GM21825 (cell line): ENCODE data around the gene CTNNB1.

Experiments used
- ATAC-seq: cut with Tn5 transposase; IDR thresholded peaks from one replicate; pipeline ENCODE4 v1.9.1; 2021; ENCODE audit warnings: mild to moderate bottlenecking, moderate library complexity; ENCODE audit not compliant: unreplicated experiment

CTNNB1 gene

GRCh38 chr3:41198950-41199865 lies at the start of gene CTNNB1:
Gene CTNNB1, plus strand, starts transcription at chr3:41199505. Its CDS starts 24,564 bp downstream, at chr3:41224069.
- peak; percentile 75 for ATAC-seq

GRCh38 chr3:41155834-41156233 lies 43.5 kb upstream of the CTNNB1 start:
- ATAC-seq = no peak

- ATAC-seq = no peak
Measured at GRCh38 chr3:41158947-41159346, 40.4 kb upstream of the CTNNB1 start.

GRCh38 chr3:41159588-41160189 lies 39.6 kb upstream of the CTNNB1 start:
- no peak for ATAC-seq

- ATAC-seq = no peak
Measured at GRCh38 chr3:41162541-41162940, 36.8 kb upstream of the CTNNB1 start.

- no peak for ATAC-seq
Measured at GRCh38 chr3:41163006-41163405, 36.3 kb upstream of the CTNNB1 start.

GRCh38 chr3:41163421-41163820 lies 35.9 kb upstream of the CTNNB1 start:
- ATAC-seq = no peak

- no peak for ATAC-seq
Measured at GRCh38 chr3:41164777-41165176, 34.5 kb upstream of the CTNNB1 start.

- ATAC-seq = no peak
Measured at GRCh38 chr3:41167722-41168497, 31.4 kb upstream of the CTNNB1 start.

- no peak for ATAC-seq
Measured at GRCh38 chr3:41169023-41169422, 30.3 kb upstream of the CTNNB1 start.

- no peak for ATAC-seq
Measured at GRCh38 chr3:41173926-41174885, 25.1 kb upstream of the CTNNB1 start.

GRCh38 chr3:41175365-41175764 lies 23.9 kb upstream of the CTNNB1 start:
- ATAC-seq = no peak

GRCh38 chr3:41176596-41176995 lies 22.7 kb upstream of the CTNNB1 start:
- no peak for ATAC-seq

GRCh38 chr3:41178576-41178975 lies 20.7 kb upstream of the CTNNB1 start:
- ATAC-seq = no peak

- ATAC-seq = no peak
Measured at GRCh38 chr3:41180396-41180795, 18.9 kb upstream of the CTNNB1 start.

GRCh38 chr3:41182504-41183059 lies 16.7 kb upstream of the CTNNB1 start:
- no peak for ATAC-seq

- no peak for ATAC-seq
Measured at GRCh38 chr3:41184394-41184793, 14.9 kb upstream of the CTNNB1 start.

GRCh38 chr3:41186297-41186696 lies 13.0 kb upstream of the CTNNB1 start:
- ATAC-seq = no peak

GRCh38 chr3:41188306-41188705 lies 11.0 kb upstream of the CTNNB1 start:
- ATAC-seq = no peak
